Retinal pigment epithelial cell (primary cell): ENCODE results near the gene SLC25A10.

Experiments
- DNase-seq: peaks from one replicate; pipeline ENCODE4 v3.0.0-alpha.2; 2010; ENCODE audit warnings: low read depth
- H3K4me3 ChIP-seq: 2 replicates; pipeline ENCODE4 v1.5.1; 2011; ENCODE audit warnings: mild to moderate bottlenecking, low read length, control low read depth, moderate library complexity
- CTCF ChIP-seq: conservative IDR thresholded peaks from 2 replicates; pipeline ENCODE4 v1.5.1; 2011; ENCODE audit warnings: low read depth, low read length, control low read depth, inconsistent platforms

SLC25A10 gene

GRCh38 chr17:81711814-81712467, at the start of gene SLC25A10:
Gene SLC25A10, plus strand, starts transcription at chr17:81712284. Its CDS starts 143 bp downstream, at chr17:81712427.
- peak within 1 kb of the TSS; percentile 62 for H3K4me3 ChIP-seq
- no peak for DNase-seq
- TF ChIP-seq CTCF: no peak

DNA sequence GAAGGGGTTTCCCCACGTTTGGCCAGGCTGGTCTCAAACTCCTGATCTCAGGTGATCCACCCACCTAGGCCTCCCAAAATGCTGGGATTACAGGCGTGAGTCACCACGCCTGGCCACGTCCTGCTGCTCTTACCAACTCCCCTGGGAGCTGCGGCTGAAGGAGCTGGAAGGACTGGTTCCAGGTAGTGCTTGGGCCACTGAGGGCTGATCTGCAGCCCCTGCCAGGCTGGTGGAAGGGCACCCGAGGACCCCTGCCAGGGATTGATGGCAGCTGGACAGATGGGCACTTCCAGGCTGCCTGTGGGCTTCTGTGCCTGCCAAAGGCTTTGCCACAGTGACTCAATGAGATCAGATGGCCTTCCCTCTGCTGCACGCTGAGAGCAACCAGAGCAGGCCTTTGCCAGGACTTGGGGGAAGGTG, 48.0 kb upstream of the SLC25A10 start:
- no peak overlapping the region for H3K4me3 ChIP-seq
- DNase-seq: no peak
- TF ChIP-seq CTCF: no peak

- no peak for DNase-seq
- TF ChIP-seq CTCF: no peak
- peak overlapping the region; percentile 86 for H3K4me3 ChIP-seq
Measured at GRCh38 chr17:81665205-81666091, 46.6 kb upstream of the SLC25A10 start.

DNA sequence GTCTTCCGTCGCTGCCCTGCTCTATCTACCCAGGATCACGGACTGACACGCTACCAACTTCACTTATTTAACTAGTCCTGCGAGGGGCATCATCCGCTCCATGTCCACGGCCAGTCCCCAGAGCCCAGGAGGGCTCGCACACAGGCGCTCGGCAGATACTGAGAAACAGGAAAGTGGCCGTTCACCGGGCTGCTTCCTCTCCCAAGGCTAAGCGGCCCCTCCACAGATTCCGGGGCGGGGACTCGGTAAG, 46.1 kb upstream of the SLC25A10 start:
- DNase-seq: no peak
- peak overlapping the region; percentile 86 for H3K4me3 ChIP-seq
- TF ChIP-seq CTCF: no peak

DNA sequence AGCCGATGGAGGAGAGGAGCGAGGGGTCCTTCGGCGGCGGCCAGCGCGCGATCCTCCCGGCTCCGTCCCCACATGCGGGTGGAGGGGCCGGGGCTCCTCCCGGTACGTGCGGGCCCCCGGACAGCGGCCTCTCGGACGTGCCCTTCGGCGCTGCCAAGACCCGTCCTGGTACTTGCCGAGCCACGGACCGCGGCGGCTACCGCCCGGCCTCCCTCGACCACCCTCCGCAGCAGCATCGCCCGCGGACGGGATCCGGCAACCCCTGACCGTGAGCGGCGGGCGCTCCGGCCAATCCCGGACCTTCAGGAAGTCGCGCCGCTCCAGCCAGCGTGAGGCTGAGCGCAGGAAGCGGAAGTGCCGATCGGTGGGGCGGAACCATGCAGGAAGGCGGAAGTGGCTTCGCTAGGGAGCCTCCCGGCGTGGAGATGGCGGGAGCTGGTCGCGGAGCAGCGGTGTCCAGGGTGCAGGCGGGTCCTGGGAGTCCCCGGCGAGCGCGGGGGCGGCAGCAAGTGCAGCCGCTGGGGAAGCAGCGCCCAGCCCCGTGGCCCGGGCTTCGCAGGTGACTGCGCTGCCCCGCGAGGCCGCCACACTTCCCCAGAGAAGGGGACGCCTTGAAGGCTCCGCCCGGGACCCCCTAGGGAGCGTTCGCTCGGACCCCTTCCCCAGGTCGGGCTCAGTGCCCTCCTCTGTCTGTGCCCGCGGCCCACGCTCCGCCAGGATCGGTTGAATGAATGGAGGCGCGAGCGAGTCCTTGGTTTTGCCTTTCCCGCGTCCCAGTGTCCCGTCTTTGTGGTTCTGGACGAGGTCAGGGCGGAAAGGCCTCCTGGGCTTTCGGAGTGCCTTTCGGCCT, 45.5 kb upstream of the SLC25A10 start, which contains the start of the genes CCDC137 and OXLD1:
Gene CCDC137 (plus strand): TSS at position 396 of the 850 bp plus-strand sequence. CDS start 30 bp downstream, at position 426.
Gene OXLD1 (minus strand): TSS at position 264 of the 850 bp plus-strand sequence. CDS start 28 bp downstream, at position 236.
- peak; percentile 86 for DNase-seq
- no peak for TF ChIP-seq CTCF
- H3K4me3 ChIP-seq: peak within 1 kb of the TSS; percentile 86

- peak overlapping the region; percentile 10 for H3K4me3 ChIP-seq
- TF ChIP-seq CTCF: no peak
- DNase-seq: no peak
Measured at GRCh38 chr17:81667754-81668153, 44.3 kb upstream of the SLC25A10 start.
